ENCODE data around the gene PMEPA1. TPM values are rescaled to one million over a fixed set of nuclear protein-coding genes. Genes with fewer than 3 reads are reported as not detected.

PMEPA1 gene
- total RNA-seq, 6 donors from 2014 or later: 2.1 to 60.9 (median 17.6) TPM

DNA sequence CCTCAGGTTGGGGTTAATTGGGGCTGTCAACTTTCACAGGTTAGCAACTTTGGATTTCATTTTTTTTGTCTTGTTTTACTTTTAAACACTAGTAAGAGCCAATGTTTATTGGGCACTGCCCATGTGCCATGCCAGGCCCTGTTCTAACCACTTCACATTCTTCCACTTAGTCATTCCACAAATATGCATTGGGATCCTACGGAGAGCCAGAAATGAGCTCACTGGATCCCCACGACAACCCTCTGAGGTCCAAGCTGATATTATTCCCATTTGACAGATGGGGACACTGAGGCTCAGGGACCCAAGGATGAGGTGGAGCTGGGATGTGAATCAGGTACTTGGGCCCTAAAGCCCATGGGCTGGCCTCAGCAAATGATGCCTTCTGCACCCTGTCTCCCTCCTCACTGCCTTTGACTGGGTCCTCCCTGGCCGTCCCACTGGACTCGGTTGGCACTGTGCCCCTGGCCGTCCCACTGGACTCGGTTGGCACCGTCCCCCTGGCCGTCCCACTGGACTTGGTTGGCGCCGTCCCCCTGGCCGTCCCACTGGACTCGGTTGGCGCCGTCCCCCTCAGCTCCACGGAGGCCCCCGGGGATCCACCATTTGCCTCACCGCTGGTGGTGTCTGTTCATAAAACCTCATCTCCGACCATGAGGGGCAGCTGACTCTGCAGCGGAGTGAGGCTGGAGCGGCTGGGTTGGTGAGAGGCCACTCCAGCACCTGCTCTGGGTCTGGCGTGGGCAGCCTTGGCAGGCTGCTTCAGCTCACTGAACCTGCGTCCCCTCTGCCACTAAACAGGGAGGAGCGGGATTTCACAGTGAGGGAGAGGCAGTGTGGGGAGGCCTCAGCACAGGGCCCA, 4.8 kb upstream of the PMEPA1 start:
- ATAC-seq (ENCODE audit: low FRiP score in 2 of 2): peak in 1 of 2 donors; percentile 47
- Histone ChIP-seq H3K27ac (peak overlapping the region; percentile 64 to 79 (median 70)), H3K9me3 (no peaks in the 10 kb centered on the region), H3K36me3 (no peaks in the 10 kb centered on the region), H3K4me3 (no peak overlapping the region), H3K4me1 (peaks cover 40 to 56% (median 41%) of the 10 kb centered on the region in 4 donors), H3K27me3 (no peaks in the 10 kb centered on the region)
- TF ChIP-seq CTCF (IDR thresholded peaks at IDR 0.05): no peak
- TF ChIP-seq POLR2AphosphoS5 (IDR thresholded peaks at IDR 0.05): no peak
- no peak for TF ChIP-seq EP300 (IDR thresholded peaks at IDR 0.05)
- TF ChIP-seq POLR2A (IDR thresholded peaks at IDR 0.05): no peak
- 88 to 92% methylated on average over 18 of the region's 23 CpGs for WGBS, 2 donors
- peak; percentile 55 to 59 for DNase-seq

GRCh38 chr20:57713951-57714350, 4.1 kb upstream of the PMEPA1 start:
- no peaks in the 10 kb centered on the region for H3K27me3 ChIP-seq
- TF ChIP-seq CTCF (IDR thresholded peaks at IDR 0.05) (no peak), EP300 (IDR thresholded peaks at IDR 0.05) (no peak), POLR2AphosphoS5 (IDR thresholded peaks at IDR 0.05) (no peak), POLR2A (IDR thresholded peaks at IDR 0.05) (no peak)
- H3K36me3 ChIP-seq: no peaks in the 10 kb centered on the region
- no peak overlapping the region for H3K4me3 ChIP-seq
- H3K9me3 ChIP-seq: no peaks in the 10 kb centered on the region
- no peak for ATAC-seq (ENCODE audit: low FRiP score in 2 of 2)
- peaks cover 39 to 54% (median 39%) of the 10 kb centered on the region in 4 donors for H3K4me1 ChIP-seq
- H3K27ac ChIP-seq: peak overlapping the region; percentile 64 to 79 (median 70)
- 66 to 68% methylated on average over 8 of the region's 8 CpGs for WGBS, 2 donors
- peak in 1 of 2 donors; percentile 74 for DNase-seq

DNA sequence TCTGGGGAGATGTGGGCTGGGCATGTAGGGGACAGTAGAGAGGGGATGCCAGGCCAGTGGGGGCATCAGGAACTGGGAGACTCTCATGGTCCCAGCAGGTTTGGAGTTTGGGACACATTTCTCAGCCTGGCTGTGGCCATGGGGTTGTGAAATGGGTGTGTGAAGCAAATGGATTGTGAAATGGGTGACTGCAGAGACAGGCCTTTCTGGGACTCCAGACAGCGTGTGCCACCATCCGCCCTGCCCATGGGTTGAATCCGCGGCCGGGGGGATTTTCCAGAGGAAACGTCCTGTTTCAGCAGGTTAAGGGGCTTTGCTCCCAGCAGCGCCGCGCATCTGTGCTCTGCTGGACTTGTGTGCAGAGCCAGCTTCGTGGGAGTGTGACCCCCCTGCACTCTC, 3.7 kb upstream of the PMEPA1 start:
- DNase-seq (peak; percentile 60 to 70), ATAC-seq (ENCODE audit: low FRiP score in 2 of 2) (no peak)
- Histone ChIP-seq H3K27ac (peak overlapping the region; percentile 64 to 79 (median 70)), H3K36me3 (no peaks in the 10 kb centered on the region), H3K27me3 (no peaks in the 10 kb centered on the region), H3K4me1 (peaks cover 36 to 54% (median 38%) of the 10 kb centered on the region in 4 donors), H3K9me3 (no peaks in the 10 kb centered on the region), H3K4me3 (no peak overlapping the region)
- WGBS, 2 donors: 47 to 72% methylated on average over 10 of the region's 10 CpGs
- TF ChIP-seq POLR2A (IDR thresholded peaks at IDR 0.05): no peak
- TF ChIP-seq CTCF (IDR thresholded peaks at IDR 0.05): no peak
- no peak for TF ChIP-seq POLR2AphosphoS5 (IDR thresholded peaks at IDR 0.05)
- TF ChIP-seq EP300 (IDR thresholded peaks at IDR 0.05): no peak

DNA sequence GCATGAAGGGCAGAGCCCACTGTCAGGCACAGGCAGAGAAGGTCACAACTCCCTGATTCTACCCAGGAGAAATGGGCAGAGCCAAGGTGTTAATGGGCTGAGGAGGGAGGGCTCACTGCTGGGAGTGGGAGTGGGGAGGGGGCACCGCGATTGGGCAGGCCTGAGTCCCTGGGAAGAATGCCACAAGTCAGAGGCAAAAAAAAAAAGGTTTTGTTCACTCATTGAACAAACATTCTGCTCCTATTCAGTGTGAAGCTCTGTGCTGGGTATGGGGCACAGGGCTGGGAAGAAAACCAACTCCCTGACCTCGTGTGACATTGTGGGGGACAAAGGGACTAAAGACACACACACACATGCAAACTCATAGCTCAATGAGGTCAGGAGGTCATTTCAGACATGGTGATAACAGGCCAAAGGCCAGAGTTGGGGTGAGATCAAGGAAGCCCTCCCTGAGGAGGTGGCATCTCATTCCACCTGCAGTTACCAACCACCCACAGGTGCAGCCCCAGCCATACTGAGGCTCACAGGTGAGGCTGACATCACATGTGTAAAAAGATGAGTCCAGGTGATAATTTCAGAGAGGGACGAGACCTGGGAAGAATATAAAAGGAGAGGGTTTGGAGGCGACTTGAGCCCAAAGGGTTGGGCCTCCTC, 3.2 kb upstream of the PMEPA1 start:
- Histone ChIP-seq H3K27me3 (no peaks in the 10 kb centered on the region), H3K4me3 (no peak overlapping the region), H3K9me3 (no peaks in the 10 kb centered on the region), H3K36me3 (no peaks in the 10 kb centered on the region), H3K27ac (peak overlapping the region in 1 of 4 donors; percentile 75), H3K4me1 (peaks cover 33 to 56% (median 40%) of the 10 kb centered on the region in 4 donors)
- DNase-seq (no peak), ATAC-seq (ENCODE audit: low FRiP score in 2 of 2) (no peak)
- 69 to 76% methylated on average over 5 of the region's 5 CpGs for WGBS, 2 donors
- TF ChIP-seq EP300 (IDR thresholded peaks at IDR 0.05) (no peak), CTCF (IDR thresholded peaks at IDR 0.05) (no peak), POLR2A (IDR thresholded peaks at IDR 0.05) (no peak), POLR2AphosphoS5 (IDR thresholded peaks at IDR 0.05) (no peak)
